Neural crest cell (in vitro differentiated cells): Measurements from ENCODE around the gene FCHSD2. TPM values are rescaled to one million over a fixed set of nuclear protein-coding genes. Genes with fewer than 3 reads are reported as not detected.

Experiments used
- DNase-seq: peaks from one replicate; pipeline ENCODE4 v3.0.0; 2021; ENCODE audit warnings: low read depth, mixed read lengths, low spot score
- H3K27ac Mint-ChIP-seq: one replicate; pipeline ENCODE4 v1.8.0; 2021; ENCODE audit warnings: mild to moderate bottlenecking, mixed read lengths; ENCODE audit not compliant: unreplicated experiment
- H3K27me3 Mint-ChIP-seq: 2 replicates; pipeline ENCODE4 v1.8.0; 2021; ENCODE audit warnings: low read depth, mild to moderate bottlenecking, mixed read lengths
- H3K36me3 Mint-ChIP-seq: 2 replicates; pipeline ENCODE4 v1.8.0; 2021; ENCODE audit warnings: low read depth, mild to moderate bottlenecking, mixed read lengths
- H3K4me1 Mint-ChIP-seq: 2 replicates; pipeline ENCODE4 v1.8.0; 2021; ENCODE audit warnings: mixed read lengths
- H3K4me3 Mint-ChIP-seq: one replicate; pipeline ENCODE4 v1.8.0; 2021; ENCODE audit warnings: mild to moderate bottlenecking, mixed read lengths
- H3K9me3 Mint-ChIP-seq: 2 replicates; pipeline ENCODE4 v1.8.0; 2021; ENCODE audit warnings: mixed read lengths
- CTCF ChIP-seq: fragments of 200-600 bp; sonication (generic); conservative IDR thresholded peaks from 2 replicates; pipeline ENCODE4 v1.5.0; 2021; ENCODE audit warnings: antibody characterized with exemption, mild to moderate bottlenecking
- total RNA-seq: library from RNA; stranded (reverse); gene quantifications from 2 replicates; pipeline ENCODE4 v1.2.1, GENCODE V29; 2021

Gene FCHSD2
- total RNA-seq, 1 donor from 2014 or later = 34.4 TPM

DNA sequence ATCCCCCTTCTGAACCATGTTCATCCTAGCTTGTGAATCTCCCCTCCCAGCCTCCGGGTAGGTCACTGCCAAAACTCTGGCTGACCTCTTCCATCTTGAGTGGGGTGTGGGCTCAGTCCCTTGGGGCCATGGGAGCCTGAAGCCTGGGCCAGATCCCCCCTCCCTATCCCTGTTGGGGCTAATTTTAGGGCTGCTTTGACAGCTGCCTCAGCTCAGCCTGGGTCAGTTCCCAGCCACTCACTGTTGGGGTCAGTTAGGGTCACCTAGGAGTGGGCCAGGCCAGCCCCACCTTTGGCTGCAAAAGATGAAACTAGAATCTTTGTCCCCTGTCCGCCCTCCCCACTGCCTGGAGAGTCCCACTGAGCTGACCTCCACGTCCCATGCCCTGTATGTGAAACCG is 46.2 kb upstream of the FCHSD2 start:
- H3K4me1 Mint-ChIP-seq = peaks cover 5% of the 10 kb centered on the region
- no peak overlapping the region for H3K27ac Mint-ChIP-seq
- no peak for DNase-seq
- no peaks in the 10 kb centered on the region for H3K9me3 Mint-ChIP-seq
- H3K36me3 Mint-ChIP-seq = no peaks in the 10 kb centered on the region
- no peak overlapping the region for H3K4me3 Mint-ChIP-seq
- H3K27me3 Mint-ChIP-seq = peaks cover 5% of the 10 kb centered on the region
- TF ChIP-seq CTCF = no peak

DNA sequence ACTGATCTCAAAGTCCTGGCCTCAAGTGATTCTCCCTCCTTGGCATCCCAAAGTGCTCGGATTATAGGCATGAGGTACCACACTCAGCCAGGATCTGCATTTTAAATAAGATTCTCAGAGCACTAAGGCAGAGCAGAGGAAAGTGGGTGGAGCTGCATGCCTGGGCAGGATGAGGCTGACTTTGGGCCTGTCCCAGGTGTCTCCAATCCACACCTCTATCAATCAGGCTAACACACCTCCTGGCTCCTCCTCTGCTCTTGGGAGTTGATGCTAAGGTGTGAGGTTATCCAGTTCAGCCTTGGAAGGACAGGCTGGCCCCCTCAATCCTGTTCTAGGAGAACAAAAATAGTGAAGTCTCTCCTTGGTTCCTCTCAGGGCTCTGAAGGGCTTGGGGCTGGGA is 45.7 kb upstream of the FCHSD2 start:
- Mint-ChIP-seq H3K27me3 (peaks cover 10% of the 10 kb centered on the region), H3K4me1 (peaks cover 5% of the 10 kb centered on the region), H3K4me3 (no peak overlapping the region), H3K9me3 (no peaks in the 10 kb centered on the region), H3K27ac (no peak overlapping the region), H3K36me3 (no peaks in the 10 kb centered on the region)
- no peak for DNase-seq
- TF ChIP-seq CTCF = no peak

DNA sequence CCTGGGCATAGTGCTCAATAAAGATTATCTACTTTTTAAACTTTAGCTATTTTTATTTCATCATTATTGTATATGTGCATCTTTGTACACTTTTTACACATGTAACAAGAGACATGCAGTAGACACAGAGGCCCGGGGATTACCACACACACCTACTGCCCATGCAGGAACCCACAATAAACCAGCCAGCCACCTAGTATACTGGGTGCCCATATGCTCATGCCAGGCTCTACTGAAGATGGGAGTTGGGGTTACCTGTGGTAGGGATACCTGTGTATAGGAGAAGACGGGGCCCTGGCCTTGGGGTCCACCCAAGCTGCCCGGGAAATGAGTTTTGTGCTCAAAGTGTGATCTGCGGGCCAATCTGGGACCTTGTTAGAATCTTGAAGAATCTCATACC is 44.8 kb upstream of the FCHSD2 start:
- TF ChIP-seq CTCF = no peak
- Mint-ChIP-seq H3K36me3 (no peaks in the 10 kb centered on the region), H3K4me1 (peaks cover 5% of the 10 kb centered on the region), H3K9me3 (peaks cover 2% of the 10 kb centered on the region), H3K4me3 (no peak overlapping the region), H3K27ac (no peak overlapping the region), H3K27me3 (peaks cover 14% of the 10 kb centered on the region)
- DNase-seq = no peak

GRCh38 chr11:73186294-73186850 is 44.3 kb upstream of the FCHSD2 start:
- Mint-ChIP-seq H3K4me1 (peaks cover 5% of the 10 kb centered on the region), H3K9me3 (peaks cover 3% of the 10 kb centered on the region), H3K27me3 (peaks cover 17% of the 10 kb centered on the region), H3K36me3 (no peaks in the 10 kb centered on the region), H3K4me3 (no peak overlapping the region), H3K27ac (no peak overlapping the region)
- TF ChIP-seq CTCF = no peak
- DNase-seq = no peak

DNA sequence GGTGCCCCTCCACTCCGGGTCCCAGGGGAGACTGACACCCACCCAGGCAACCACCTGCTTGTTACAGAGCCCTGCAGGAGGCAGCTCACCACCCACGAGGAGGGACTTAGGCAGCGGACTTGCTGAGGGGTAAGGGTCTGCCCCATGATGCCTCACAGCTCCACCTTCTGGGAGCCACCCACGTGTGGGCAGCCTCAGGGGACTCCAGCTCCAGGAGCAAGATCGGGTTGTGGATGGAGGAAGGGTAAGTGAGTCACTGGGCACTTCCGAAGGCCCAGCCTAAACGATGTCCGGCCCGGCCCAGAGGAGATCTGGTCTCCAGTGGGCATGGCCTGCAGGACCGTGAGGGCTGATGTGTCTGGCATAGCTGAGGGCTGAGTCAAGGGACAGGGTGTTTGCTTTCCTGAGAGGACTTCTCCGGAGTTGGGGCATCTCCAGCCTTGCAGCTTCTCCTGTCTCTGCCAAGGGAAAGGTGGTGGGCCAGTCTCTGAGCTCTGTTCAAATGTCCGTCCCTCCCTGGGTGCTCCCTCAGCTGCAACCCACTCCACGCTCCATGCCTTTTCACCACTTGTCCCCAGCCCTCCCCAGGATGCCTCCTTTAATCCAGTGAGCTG is 43.7 kb upstream of the FCHSD2 start:
- Mint-ChIP-seq H3K27me3 (peaks cover 20% of the 10 kb centered on the region), H3K9me3 (peaks cover 3% of the 10 kb centered on the region), H3K36me3 (no peaks in the 10 kb centered on the region), H3K4me1 (peaks cover 5% of the 10 kb centered on the region), H3K4me3 (no peak overlapping the region), H3K27ac (no peak overlapping the region)
- no peak for DNase-seq
- no peak for TF ChIP-seq CTCF
